Sigmoid colon (tissue), 7 donors: Measurements from ENCODE around the gene GIN1. TPM values are rescaled to one million over a fixed set of nuclear protein-coding genes. Genes with fewer than 3 reads are reported as not detected.

Experiments
- DNase-seq: peaks from one replicate; pipeline ENCODE4 v3.0.0-alpha.2; 2019
- H3K27ac ChIP-seq, 4 donors: fragments of 200-600 bp; sonication (generic); one replicate each; pipeline ENCODE4 v1.5.1; 2016 to 2019; ENCODE audit warnings: mild to moderate bottlenecking in 1 of 4
- H3K27me3 ChIP-seq, 3 donors: fragments of 200-600 bp; sonication (generic); one replicate each; pipeline ENCODE4 v1.5.1; 2019; ENCODE audit warnings: mild to moderate bottlenecking in 1 of 3
- H3K36me3 ChIP-seq, 4 donors: fragments of 200-600 bp; sonication (generic); one replicate each; pipeline ENCODE4 v1.5.1; 2016 to 2019
- H3K4me1 ChIP-seq, 4 donors: fragments of 200-600 bp; sonication (generic); one replicate each; pipeline ENCODE4 v1.5.1; 2017 to 2019
- H3K4me3 ChIP-seq, 4 donors: fragments of 200-600 bp; sonication (generic); one replicate each; pipeline ENCODE4 v1.5.1; 2017 to 2019; ENCODE audit warnings: mild to moderate bottlenecking in 2 of 4, moderate library complexity in 1 of 4
- H3K9me3 ChIP-seq, 4 donors: fragments of 200-600 bp in 3 of 4; sonication (generic) in 3 of 4; one replicate each; pipeline versions ENCODE4 v1.5.1 to v1.6.1; 2013 to 2019
- CTCF ChIP-seq, 4 experiments: fragments of 450-650 bp in 3 of 4; fragments of 200-600 bp in 1 of 4; IDR thresholded peaks; one replicate each; pipeline ENCODE4 v1.5.1; 2016 to 2019; ENCODE audit warnings: antibody characterized with exemption in 4 of 4, mild to moderate bottlenecking in 3 of 4, moderate library complexity in 2 of 4
- EP300 ChIP-seq, 4 donors: sonication (generic); formaldehyde crosslinking; IDR thresholded peaks; one replicate each; pipeline ENCODE4 v1.6.1; 2017; ENCODE audit warnings: antibody characterized with exemption in 4 of 4
- POLR2A ChIP-seq, 2 donors: fragments of 450-650 bp; IDR thresholded peaks; one replicate each; pipeline ENCODE4 v1.6.1; 2016; ENCODE audit warnings: antibody characterized with exemption in 2 of 2, mild to moderate bottlenecking in 2 of 2, moderate library complexity in 2 of 2
- POLR2AphosphoS5 ChIP-seq, 4 donors: sonication (generic); formaldehyde crosslinking; IDR thresholded peaks; one replicate each; pipeline ENCODE4 v1.6.1; 2017; ENCODE audit warnings: antibody characterized with exemption in 4 of 4
- WGBS, 2 donors: extraction: QIAGEN DNeasy Blood & Tissue Kit; methylation state at CpG; one replicate each; pipeline ENCODE4 v1.1.7; 2013; 5-methylcytosine and 5-hydroxymethylcytosine counted together
- intact Hi-C: fragments of 100-400 bp; cut with DNase I; formaldehyde crosslinking; loops from one replicate; pipeline ENCODE4 v1.15.1; 2023
- polyA plus RNA-seq, 3 donors: library from polyadenylated mRNA; stranded (reverse); fragments of 200-250 nt; gene quantifications; one replicate each; pipeline ENCODE4 v1.2.3, GENCODE V29; 2013
- total RNA-seq, 4 donors: library from RNA; depleted of rRNA; stranded (reverse); fragments of >200 nt; gene quantifications; one replicate each; pipeline ENCODE4 v1.1.0, GENCODE V29; 2016
- donor health status: healthy with polysubstance abuse.
- donor health status: Bipolar disorder and iron deficiency.
- donor health status: healthy.

The GIN1 gene
- 10 to 100 TPM in 2 of 4 donors, 1 to 10 TPM in 2; 7.8 to 14.6 (median 9.9) TPM for total RNA-seq
- 1 to 10 TPM; 3.0 to 4.0 (median 3.0) TPM for polyA plus RNA-seq

GRCh38 chr5:103119765-103120606 lies at the start of gene GIN1, which contains the start of gene PPIP5K2:
Gene GIN1 (minus strand): TSS chr5:103120138. CDS start chr5:103108707, 11,431 bp downstream.
Gene PPIP5K2 (plus strand): TSS chr5:103120301. CDS start chr5:103129590, 9,289 bp downstream.
- 0% methylated on average over 46 of the region's 46 CpGs for WGBS, 2 donors
- intact Hi-C loops = loop anchor here (2.0 to 10.0 kb wide), 2 partner anchors 139 to 365 kb away; partner anchors contain the start of genes MACIR and PAM
- Histone ChIP-seq H3K4me1 (peaks cover 0 to 50% (median 33%) of the 10 kb centered on the region in 4 donors), H3K36me3 (no peaks in the 10 kb centered on the region), H3K27me3 (no peaks in the 10 kb centered on the region), H3K27ac (peak within 1 kb of the TSS; percentile 84 to 89 (median 88)), H3K4me3 (peak within 1 kb of the TSS; percentile 78 to 83 (median 80)), H3K9me3 (no peaks in the 10 kb centered on the region)
- DNase-seq = peak; percentile 97
- TF ChIP-seq POLR2A (IDR thresholded peaks at IDR 0.05) = peak; percentile 54 to 73
- TF ChIP-seq CTCF (IDR thresholded peaks at IDR 0.05) = no peak
- TF ChIP-seq POLR2AphosphoS5 (IDR thresholded peaks at IDR 0.05) = peak; percentile 55 to 93 (median 80)
- no peak for TF ChIP-seq EP300 (IDR thresholded peaks at IDR 0.05)

- H3K4me3 ChIP-seq = no peak overlapping the region
- peaks cover 0 to 56% (median 5%) of the 10 kb centered on the region in 4 donors for H3K36me3 ChIP-seq
- no peaks in the 10 kb centered on the region for H3K4me1 ChIP-seq
- no peaks in the 10 kb centered on the region for H3K27me3 ChIP-seq
- H3K27ac ChIP-seq = no peak overlapping the region
- no peak for TF ChIP-seq POLR2A (IDR thresholded peaks at IDR 0.05)
- no peak for TF ChIP-seq POLR2AphosphoS5 (IDR thresholded peaks at IDR 0.05)
- no peak for TF ChIP-seq CTCF (IDR thresholded peaks at IDR 0.05)
- TF ChIP-seq EP300 (IDR thresholded peaks at IDR 0.05) = no peak
- no peaks in the 10 kb centered on the region for H3K9me3 ChIP-seq
- intact Hi-C loops = no loop called here
- DNase-seq = no peak
Observed at GRCh38 chr5:103166706-103167105, 46.8 kb upstream of the GIN1 start.

- no peaks in the 10 kb centered on the region for H3K27me3 ChIP-seq
- H3K27ac ChIP-seq = no peak overlapping the region
- H3K36me3 ChIP-seq = peaks cover 0 to 74% (median 3%) of the 10 kb centered on the region in 4 donors
- intact Hi-C loops = no loop called here
- H3K4me1 ChIP-seq = no peaks in the 10 kb centered on the region
- no peaks in the 10 kb centered on the region for H3K9me3 ChIP-seq
- WGBS, 2 donors = 95 to 100% methylated on average over 1 of the region's 1 CpG
- no peak for DNase-seq
- no peak overlapping the region for H3K4me3 ChIP-seq
- TF ChIP-seq CTCF (IDR thresholded peaks at IDR 0.05) (no peak), EP300 (IDR thresholded peaks at IDR 0.05) (no peak), POLR2AphosphoS5 (IDR thresholded peaks at IDR 0.05) (no peak)
Observed at GRCh38 chr5:103151156-103151555, 31.2 kb upstream of the GIN1 start.

GRCh38 chr5:103148213-103148612 lies 28.3 kb upstream of the GIN1 start:
- intact Hi-C loops = no loop called here
- Histone ChIP-seq H3K4me3 (no peak overlapping the region), H3K9me3 (no peaks in the 10 kb centered on the region), H3K36me3 (peaks cover 0 to 46% (median 3%) of the 10 kb centered on the region in 4 donors), H3K27ac (no peak overlapping the region), H3K4me1 (no peaks in the 10 kb centered on the region), H3K27me3 (no peaks in the 10 kb centered on the region)
- TF ChIP-seq POLR2A (IDR thresholded peaks at IDR 0.05) (no peak), POLR2AphosphoS5 (IDR thresholded peaks at IDR 0.05) (no peak), CTCF (IDR thresholded peaks at IDR 0.05) (no peak), EP300 (IDR thresholded peaks at IDR 0.05) (no peak)
- DNase-seq = no peak
- WGBS, 2 donors = 97 to 100% methylated on average over 1 of the region's 1 CpG
